GM08714 (cell line): ENCODE measurements around the gene HSPA8.

Experiments used
- H3K4me3 ChIP-seq: fragments of 200-500 bp; sonication (Bioruptor generic); 2 replicates; pipeline ENCODE4 v1.5.1; 2014; ENCODE audit warnings: mild to moderate bottlenecking, low read length, inconsistent platforms
- ZNF274 ChIP-seq: IDR thresholded peaks from 2 replicates; pipeline ENCODE4 v1.6.1; 2012; ENCODE audit warnings: mild to moderate bottlenecking, low read depth, low read length

HSPA8 gene

GRCh38 chr11:123062158-123062891, 389 bp upstream of the HSPA8 start:
- no peak for TF ChIP-seq ZNF274
- peak overlapping the region; percentile 98 for H3K4me3 ChIP-seq

- no peak for TF ChIP-seq ZNF274
- H3K4me3 ChIP-seq: peak overlapping the region; percentile 88
Measured at GRCh38 chr11:123060277-123061000, 1.5 kb downstream of the HSPA8 start.

GRCh38 chr11:123059041-123059920, 2.7 kb downstream of the HSPA8 start:
- peak overlapping the region; percentile 88 for H3K4me3 ChIP-seq

GRCh38 chr11:123057661-123058305, 4.2 kb downstream of the HSPA8 start:
- peak overlapping the region; percentile 27; the same call in 1 of the 2 replicates for H3K4me3 ChIP-seq
- no peak for TF ChIP-seq ZNF274

- H3K4me3 ChIP-seq: no peak overlapping the region
- no peak for TF ChIP-seq ZNF274
Measured at GRCh38 chr11:123056835-123057491, 5.0 kb downstream of the HSPA8 start.

GRCh38 chr11:123055191-123055901, 6.6 kb downstream of the HSPA8 start:
- no peak overlapping the region for H3K4me3 ChIP-seq
- TF ChIP-seq ZNF274: no peak

GRCh38 chr11:123054301-123055065, 7.5 kb downstream of the HSPA8 start:
- no peak for TF ChIP-seq ZNF274
- H3K4me3 ChIP-seq: no peak overlapping the region

- H3K4me3 ChIP-seq: no peak overlapping the region
- TF ChIP-seq ZNF274: no peak
Measured at GRCh38 chr11:123052901-123053721, 8.8 kb downstream of the HSPA8 start.

- no peak for TF ChIP-seq ZNF274
Measured at GRCh38 chr11:123051634-123052033, 10.3 kb downstream of the HSPA8 start.

GRCh38 chr11:123051146-123051545, 10.8 kb downstream of the HSPA8 start:
- H3K4me3 ChIP-seq: no peak overlapping the region
- no peak for TF ChIP-seq ZNF274

More at GRCh38 chr11:123051634-123052033, 10.3 kb downstream of the HSPA8 start:
- H3K4me3 ChIP-seq: no peak overlapping the region

- no peak for TF ChIP-seq ZNF274
- no peak overlapping the region for H3K4me3 ChIP-seq
Measured at GRCh38 chr11:123047947-123048293, 14.0 kb downstream of the HSPA8 start.
